ENCODE data around the gene IGSF21. TPM values are rescaled to one million over a fixed set of nuclear protein-coding genes. Genes with fewer than 3 reads are reported as not detected.

Gene IGSF21
- total and polyA plus RNA-seq, 2 of the 8 experiments (the other 6 are each of a cell fraction or from before 2014, with no cell fraction given): 22.5 to 28.5 TPM

DNA sequence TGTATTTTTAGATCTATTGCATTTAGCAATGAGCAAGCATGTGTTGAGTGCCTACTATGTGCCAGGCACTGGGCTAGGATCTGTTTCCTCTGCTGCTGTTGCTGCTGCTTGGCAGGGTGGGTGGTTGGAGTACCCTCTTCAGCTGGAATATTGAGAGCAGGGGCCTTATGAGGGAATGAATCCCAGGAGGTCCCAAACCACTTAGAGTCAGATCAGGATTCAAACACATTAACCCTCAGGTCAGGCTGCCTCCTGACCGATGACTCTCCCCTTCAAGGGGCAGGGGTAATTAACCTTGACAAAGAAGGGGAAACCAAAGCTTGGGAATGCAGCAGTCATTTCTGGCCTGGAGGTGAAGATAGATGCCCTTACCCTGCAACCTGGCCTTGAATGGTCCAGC is 138.0 kb downstream of the IGSF21 start:
- H4K20me1 ChIP-seq (replicated peaks in 1 of 2; ENCODE audit: control insufficient read depth in 1 of 2, insufficient read depth in 2 of 2, low read length in 2 of 2): peaks cover 0 to 1% of the 10 kb centered on the region in 2 experiments
- H3K27me3 ChIP-seq (replicated peaks in 1 of 4; ENCODE audit: control insufficient read depth in 3 of 4, extremely low read depth in 1 of 4, insufficient read depth in 3 of 4, low read length in 3 of 4): no peaks in the 10 kb centered on the region
- WGBS, 2 experiments (ENCODE audit: extremely low coverage in 1 of 2, insufficient coverage in 1 of 2, insufficient read length in 1 of 2, insufficient replicate concordance in 2 of 2, low coverage in 1 of 2, low lambda C conversion rate in 2 of 2, missing lambda C conversion rate in 1 of 2): 75% methylated on average over 1 of the region's 1 CpG; no CpG with 5 or more reads in 1 of the 2 experiments
- peaks cover 0 to 7% (median 0%) of the 10 kb centered on the region in 4 experiments; a peak in 1 of 7 replicates for H3K4me1 ChIP-seq (replicated peaks in 1 of 4; ENCODE audit: control insufficient read depth in 3 of 4, insufficient read depth in 4 of 4, low read length in 3 of 4)
- ChIA-PET POLR2A (ENCODE audit: partially characterized antibody) (interaction anchor here (1.2 to 1.4 kb wide), 3 partner anchors 11 to 37 kb away, joined by 3 to 5 read pairs (median 3); no protein-coding TSS in a partner anchor), CTCF (ENCODE audit: partially characterized antibody) (interaction anchor here (0.7 to 7.3 kb wide), 22 partner anchors 9 to 326 kb away, joined by 3 to 111 read pairs (median 5); no protein-coding TSS in a partner anchor)
- no peak overlapping the region for H4K5ac ChIP-seq (ENCODE audit: insufficient read length, low read depth, low read length)
- no peak overlapping the region for H4K8ac ChIP-seq (ENCODE audit: extremely low read depth, insufficient read depth, low read length)
- H3K27ac ChIP-seq (ENCODE audit: low read depth, low read length): no peak overlapping the region
- no peak overlapping the region for H2BK5ac ChIP-seq (ENCODE audit: low read depth, low read length)
- no peaks in the 10 kb centered on the region for H3K9me3 ChIP-seq (ENCODE audit: insufficient read depth in 2 of 2, low read depth in 1 of 2, low read length in 1 of 2)
- DNase-seq (ENCODE audit: low read depth in 1 of 2, low spot score in 2 of 2): no peak
- no peaks in the 10 kb centered on the region for H3K36me3 ChIP-seq (ENCODE audit: control insufficient read depth in 2 of 4, insufficient read depth in 4 of 4, low read length in 3 of 4)
- H3K79me2 ChIP-seq (ENCODE audit: control insufficient read depth in 1 of 2, insufficient read depth in 2 of 2, low read length in 2 of 2): no peaks in the 10 kb centered on the region
- no peak overlapping the region for H2BK20ac ChIP-seq (ENCODE audit: low read length)
- FAIRE-seq: no peak
- no peaks in the 10 kb centered on the region for H3K79me1 ChIP-seq (ENCODE audit: low read depth, low read length)
- no peak overlapping the region for H4K91ac ChIP-seq (replicated peaks; ENCODE audit: insufficient read length, low read length)
- H3K23ac ChIP-seq (ENCODE audit: insufficient read length): no peak overlapping the region
- H2BK120ac ChIP-seq (replicated peaks; ENCODE audit: low read depth, low read length): no peak overlapping the region
- H3K18ac ChIP-seq (ENCODE audit: extremely low read depth, low read length): no peak overlapping the region
- H3K4me2 ChIP-seq (ENCODE audit: insufficient read depth in 1 of 2, low read depth in 2 of 2, low read length in 2 of 2): no peak overlapping the region
- no peak overlapping the region for H3K9ac ChIP-seq (replicated peaks in 1 of 4; ENCODE audit: extremely low read depth in 1 of 4, low read depth in 3 of 4, low read length in 3 of 4)
- H3K23me2 ChIP-seq (ENCODE audit: low read depth, low read length): no peaks in the 10 kb centered on the region
- H3K14ac ChIP-seq (ENCODE audit: insufficient read length): no peak overlapping the region
- H2BK15ac ChIP-seq (ENCODE audit: low read length): no peak overlapping the region
- no peak overlapping the region; the same call in 1 of the 2 replicates for H2AK5ac ChIP-seq (ENCODE audit: low read depth, low read length)
- no peak overlapping the region for H3K4me3 ChIP-seq (ENCODE audit: extremely low read depth in 1 of 4, insufficient read depth in 2 of 4, low read depth in 3 of 4, low read length in 4 of 4)
- no peak overlapping the region for H2AFZ ChIP-seq (ENCODE audit: low read length)
- no peak overlapping the region for H3K4ac ChIP-seq (replicated peaks; ENCODE audit: insufficient read length, low read depth, low read length)
- no peak overlapping the region for H2BK12ac ChIP-seq (ENCODE audit: low read depth, low read length)
- no peak overlapping the region for H3K56ac ChIP-seq (replicated peaks; ENCODE audit: insufficient read length, low read depth, low read length)
- TF ChIP-seq YY1 (IDR thresholded peaks at IDR 0.05; ENCODE audit: low read depth, low read length) (no peak), POU5F1 (IDR thresholded peaks at IDR 0.05; ENCODE audit: low read depth, low read length) (no peak), RXRA (IDR thresholded peaks at IDR 0.05; ENCODE audit: insufficient read depth, low read depth, low read length) (no peak), CBX5 (IDR thresholded peaks at IDR 0.05; ENCODE audit: low read depth, low read length) (no peak)
- TF ChIP-seq, protein P1, sequence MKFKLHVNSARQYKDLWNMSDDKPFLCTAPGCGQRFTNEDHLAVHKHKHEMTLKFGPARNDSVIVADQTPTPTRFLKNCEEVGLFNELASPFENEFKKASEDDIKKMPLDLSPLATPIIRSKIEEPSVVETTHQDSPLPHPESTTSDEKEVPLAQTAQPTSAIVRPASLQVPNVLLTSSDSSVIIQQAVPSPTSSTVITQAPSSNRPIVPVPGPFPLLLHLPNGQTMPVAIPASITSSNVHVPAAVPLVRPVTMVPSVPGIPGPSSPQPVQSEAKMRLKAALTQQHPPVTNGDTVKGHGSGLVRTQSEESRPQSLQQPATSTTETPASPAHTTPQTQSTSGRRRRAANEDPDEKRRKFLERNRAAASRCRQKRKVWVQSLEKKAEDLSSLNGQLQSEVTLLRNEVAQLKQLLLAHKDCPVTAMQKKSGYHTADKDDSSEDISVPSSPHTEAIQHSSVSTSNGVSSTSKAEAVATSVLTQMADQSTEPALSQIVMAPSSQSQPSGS (IDR thresholded peaks at IDR 0.05; ENCODE audit: low read length): no peak
- TF ChIP-seq, protein P2, sequence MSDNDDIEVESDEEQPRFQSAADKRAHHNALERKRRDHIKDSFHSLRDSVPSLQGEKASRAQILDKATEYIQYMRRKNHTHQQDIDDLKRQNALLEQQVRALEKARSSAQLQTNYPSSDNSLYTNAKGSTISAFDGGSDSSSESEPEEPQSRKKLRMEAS (IDR thresholded peaks at IDR 0.05): no peak
